Endothelial cell of umbilical vein (primary cell): ENCODE measurements around the gene SAMD4A. TPM values are rescaled to one million over a fixed set of nuclear protein-coding genes. Genes with fewer than 3 reads are reported as not detected.

ENCODE experiments used
- BruUV-seq: library from RNA; stranded (reverse); fragments of 400-500 nt; replicated peaks from 2 replicates; lab custom pipeline; 2021; lab: Mats Ljungman, UMichigan
- CTCF ChIA-PET: fragments of 300-600, 350-600 bp; sonication (Branson Sonifier 250); formaldehyde crosslinking; loops from one replicate; lab custom pipeline; 2021; ENCODE audit warnings: antibody characterized with exemption, inconsistent platforms; lab: Charles Lee
- POLR2A ChIA-PET: fragments of 300-600, 350-600 bp; sonication (Branson Sonifier 250); formaldehyde crosslinking; loops from one replicate; lab custom pipeline; 2021; ENCODE audit warnings: antibody characterized with exemption, inconsistent platforms; lab: Charles Lee
- DNase-seq: peaks from one replicate; pipeline ENCODE4 v3.0.0-alpha.2; 2011; ENCODE audit warnings: low read depth, low spot score
- FAIRE-seq: peaks from 2 replicates; lab custom pipeline; 2011; peaks lifted over from hg19 to GRCh38; lab: Jason Lieb, UNC
- H2AFZ ChIP-seq: 2 replicates; pipeline ENCODE4 v1.6.0; 2012; ENCODE audit warnings: low read depth, low read length, control low read depth, inconsistent platforms
- H3K27ac ChIP-seq: 2 replicates; pipeline ENCODE4 v1.5.1; 2011; ENCODE audit warnings: low read depth, mild to moderate bottlenecking, control low read depth, low read length, moderate library complexity; ENCODE audit not compliant: insufficient read depth
- H3K27me3 ChIP-seq, 2 experiments: 2 replicates each; pipeline versions ENCODE4 v1.6.0 to v1.6.1; 2011; ENCODE audit warnings: low read length in 2 of 2, mixed read lengths in 1 of 2; ENCODE audit not compliant: control insufficient read depth in 2 of 2, insufficient read depth in 2 of 2
- H3K36me3 ChIP-seq, 2 experiments: 2 replicates in 1 of 2; 3 replicates in 1 of 2; pipeline ENCODE4 v1.5.1; 2011; ENCODE audit warnings: low read length in 2 of 2, mild to moderate bottlenecking in 1 of 2, moderate library complexity in 1 of 2; ENCODE audit not compliant: control insufficient read depth in 2 of 2, insufficient read depth in 2 of 2; ENCODE audit errors: extremely low read depth in 1 of 2
- H3K4me1 ChIP-seq: 3 replicates; pipeline ENCODE4 v1.5.1; 2011; ENCODE audit warnings: mild to moderate bottlenecking, low read length; ENCODE audit not compliant: control insufficient read depth, insufficient read depth; ENCODE audit errors: extremely low read depth
- H3K4me2 ChIP-seq: 2 replicates; pipeline ENCODE4 v1.6.1; 2011; ENCODE audit warnings: low read length, control low read depth, mixed read lengths; ENCODE audit not compliant: insufficient read depth
- H3K4me3 ChIP-seq, 3 experiments: fragments of 200-600 bp in 1 of 3; sonication (generic), shearing (Covaris generic) in 1 of 3; replicated peaks in 1 of 3; 2 replicates each; pipeline ENCODE4 v1.5.1; 2011 to 2016; ENCODE audit warnings: control low read depth in 3 of 3, low read length in 3 of 3, mild to moderate bottlenecking in 2 of 3, inconsistent platforms in 1 of 3, low read depth in 1 of 3, moderate library complexity in 1 of 3; ENCODE audit not compliant: insufficient read depth in 1 of 3
- H3K79me2 ChIP-seq: 2 replicates; pipeline ENCODE4 v1.6.0; 2012; ENCODE audit warnings: low read length, inconsistent platforms; ENCODE audit not compliant: control insufficient read depth, insufficient read depth
- H3K9ac ChIP-seq: replicated peaks from 2 replicates; pipeline ENCODE3; 2011; ENCODE audit warnings: low read length, control low read depth; ENCODE audit not compliant: insufficient read depth; ENCODE audit errors: extremely low read depth
- H3K9me1 ChIP-seq: replicated peaks from 3 replicates; pipeline ENCODE4 v1.6.0; 2011; ENCODE audit warnings: mild to moderate bottlenecking, low read length; ENCODE audit not compliant: control insufficient read depth, insufficient read depth; ENCODE audit errors: extremely low read depth
- H3K9me3 ChIP-seq: replicated peaks from 2 replicates; pipeline ENCODE4 v1.5.1; 2012; ENCODE audit warnings: low read length, inconsistent platforms; ENCODE audit not compliant: control insufficient read depth, insufficient read depth
- H4K20me1 ChIP-seq: replicated peaks from 2 replicates; pipeline ENCODE3; 2011; ENCODE audit warnings: mild to moderate bottlenecking, low read length; ENCODE audit not compliant: control insufficient read depth, insufficient read depth; ENCODE audit errors: extremely low read depth
- CTCF ChIP-seq, 2 donors: IDR thresholded peaks; 1 replicate in 1 of 2; 2 replicates in 1 of 2; pipeline ENCODE4 v1.5.1; 2011; ENCODE audit warnings: low read length in 2 of 2, mild to moderate bottlenecking in 2 of 2, moderate library complexity in 2 of 2, control low read depth in 1 of 2, inconsistent platforms in 1 of 2, low read depth in 1 of 2; ENCODE audit not compliant: insufficient read depth in 1 of 2; ENCODE audit errors: extremely low read depth in 1 of 2
- EZH2 ChIP-seq: IDR thresholded peaks from 2 replicates; pipeline ENCODE4 v1.6.1; 2012; ENCODE audit warnings: borderline replicate concordance, low read depth, mild to moderate bottlenecking, moderate library complexity, low read length, inconsistent platforms; ENCODE audit not compliant: severe bottlenecking
- FOS ChIP-seq: IDR thresholded peaks from 2 replicates; pipeline ENCODE4 v1.6.1; 2011; ENCODE audit warnings: mild to moderate bottlenecking, low read length, moderate library complexity, borderline replicate concordance; ENCODE audit not compliant: insufficient read depth
- GATA2 ChIP-seq: IDR thresholded peaks from 2 replicates; pipeline ENCODE4 v1.7.0; 2011; ENCODE audit warnings: low read depth, mild to moderate bottlenecking, moderate library complexity, mixed read lengths, low read length; ENCODE audit not compliant: insufficient read length, insufficient read depth
- JUN ChIP-seq: IDR thresholded peaks from 2 replicates; pipeline ENCODE4 v1.6.1; 2011; ENCODE audit warnings: borderline replicate concordance, low read depth; ENCODE audit not compliant: insufficient read length, insufficient read depth
- MAX ChIP-seq: IDR thresholded peaks from 2 replicates; pipeline ENCODE4 v1.6.1; 2011; ENCODE audit not compliant: insufficient read depth, insufficient read length
- MYC ChIP-seq: IDR thresholded peaks from one replicate; pipeline ENCODE4 v1.6.1; 2011; ENCODE audit warnings: mild to moderate bottlenecking, low read depth, low read length
- POLR2A ChIP-seq: IDR thresholded peaks from 2 replicates; pipeline ENCODE4 v1.6.1; 2012; ENCODE audit warnings: low read depth, mild to moderate bottlenecking, control low read depth, low read length
- POLR2AphosphoS5 ChIP-seq: IDR thresholded peaks from 2 replicates; pipeline ENCODE4 v1.6.1; 2012; ENCODE audit warnings: low read depth, mild to moderate bottlenecking, control low read depth, low read length, moderate library complexity; ENCODE audit not compliant: insufficient read depth
- dilution Hi-C: fragments of 300-500 bp; cut with MboI; formaldehyde crosslinking; loops from one replicate; pipeline ENCODE4 v1.15.0; 2019; ENCODE audit warnings: low sequenced_read_pairs; ENCODE audit not compliant: extremely low pct_ligation_motif_present
- intact Hi-C: fragments of 100-400 bp; cut with micrococcal nuclease; formaldehyde crosslinking; loops from one replicate; pipeline ENCODE4 v1.10.0; 2022
- polyA plus RNA-seq, 4 experiments: library from polyadenylated mRNA; depleted of rRNA in 3 of 4; stranded (reverse) in 3 of 4; unstranded in 1 of 4; fragments of >200 nt; gene quantifications; 2 replicates each; pipeline versions ENCODE4 v1.2.1 to v1.2.3, GENCODE V29; 2011 to 2012; ENCODE audit warnings: missing spikeins in 1 of 4
- total RNA-seq: library from RNA; stranded (reverse); gene quantifications from 2 replicates; pipeline ENCODE4 v1.2.3, GENCODE V29; 2021

The SAMD4A gene
- total and polyA plus RNA-seq, 2 donors (not counting 3 experiments of a cell fraction or from before 2014, with no cell fraction given) = 37.7 to 95.3 TPM

GRCh38 chr14:54649056-54649455, 82.1 kb downstream of the SAMD4A start:
- no peak overlapping the region for H3K9ac ChIP-seq
- ChIA-PET POLR2A (interaction anchor here (0.5 kb wide), 1 partner anchor 36 kb away, joined by 4 read pairs; no protein-coding TSS in a partner anchor), CTCF (interaction anchor here (0.7 to 1.5 kb wide), 9 partner anchors 12 to 124 kb away, joined by 3 to 4 read pairs (median 3); partner anchors contain the start of gene SAMD4A)
- no peak overlapping the region for H3K4me3 ChIP-seq
- H3K27me3 ChIP-seq = no peaks in the 10 kb centered on the region
- no peaks in the 10 kb centered on the region for H3K9me1 ChIP-seq
- DNase-seq = no peak
- no peak overlapping the region for H3K4me2 ChIP-seq
- dilution Hi-C loops = no loop called here
- peaks cover 51% of the 10 kb centered on the region for H3K4me1 ChIP-seq
- no TSS peak for BruUV-seq
- H3K79me2 ChIP-seq = peaks cover 64% of the 10 kb centered on the region
- peak overlapping the region; percentile 100 for H3K27ac ChIP-seq
- no peak for TF ChIP-seq FOS
- TF ChIP-seq GATA2 = no peak
- TF ChIP-seq POLR2AphosphoS5 = no peak
- TF ChIP-seq CTCF (IDR thresholded peaks at IDR 0.05; ENCODE audit: extremely low read depth in 1 of 2, insufficient read depth in 1 of 2, low read depth in 1 of 2, low read length in 2 of 2) = no peak
- no peak for TF ChIP-seq EZH2
- TF ChIP-seq MYC = no peak
- TF ChIP-seq POLR2A = no peak
- TF ChIP-seq MAX = no peak
- no peak for TF ChIP-seq JUN
- H2AFZ ChIP-seq = no peak overlapping the region
- intact Hi-C loops = no loop called here
- no peaks in the 10 kb centered on the region for H4K20me1 ChIP-seq
- no peak for FAIRE-seq
- H3K9me3 ChIP-seq = no peaks in the 10 kb centered on the region
- no peaks in the 10 kb centered on the region for H3K36me3 ChIP-seq
